GM20431 (cell line): ENCODE data around the gene SPOPL.
"Not testable (repeated sequence)": the region's sequence is repeated elsewhere in the genome, so short reads cannot be mapped to it uniquely, and the experiment has no call there.

Experiments
- in situ Hi-C: fragments of 300-500 bp; cut with MseI, MboI; formaldehyde crosslinking; loops from one replicate; pipeline ENCODE4 v1.15.0; 2020; ENCODE audit warnings: low sequenced_read_pairs; ENCODE audit not compliant: unreplicated experiment

Gene SPOPL

DNA sequence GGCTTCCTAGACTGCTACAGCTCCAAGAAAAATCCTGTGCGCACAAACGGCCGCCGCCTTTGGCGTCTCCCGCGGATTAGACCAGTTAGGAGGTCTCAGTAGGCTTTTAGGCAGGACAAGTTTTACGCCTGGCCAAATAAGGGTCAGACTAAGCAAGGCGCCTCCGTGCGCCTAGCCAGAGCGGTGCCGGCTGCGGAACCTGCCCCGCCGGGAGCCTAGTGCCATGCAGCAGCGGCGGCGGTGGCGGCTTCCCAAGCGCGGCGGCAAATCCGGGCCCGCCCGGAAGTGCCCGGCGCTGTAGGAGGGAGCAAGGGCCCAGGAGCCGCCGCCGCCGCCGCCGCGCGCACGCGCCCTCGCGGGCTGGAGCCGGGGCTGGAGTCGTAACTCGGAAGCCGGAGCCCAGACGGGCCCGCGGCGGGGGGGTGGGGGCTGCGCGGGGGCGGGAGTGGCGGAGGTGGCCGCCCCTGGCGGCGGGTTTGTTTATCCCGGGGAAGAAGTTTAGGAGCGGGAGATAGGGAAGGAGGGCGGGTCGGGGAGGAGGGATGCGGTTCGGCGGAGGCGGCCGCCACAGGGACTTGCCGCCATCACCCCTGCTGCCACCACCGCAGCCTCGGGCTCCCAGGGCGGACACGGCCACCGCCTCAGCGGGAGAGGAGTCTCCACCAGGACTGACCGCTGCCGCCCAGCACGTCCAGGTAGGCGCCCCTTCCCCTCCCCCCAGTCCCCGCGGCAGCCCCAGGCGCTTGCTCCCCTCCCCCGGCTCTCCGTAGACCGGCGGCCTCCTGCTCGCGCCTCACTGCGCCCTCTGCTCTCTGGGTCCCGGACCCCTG, at the start of gene SPOPL:
Gene SPOPL, plus strand, starts transcription at position 346 of the 830 bp plus-strand sequence. CDS start 48,447 bp downstream, outside the sequence.
- in situ Hi-C loops = no loop called here

DNA sequence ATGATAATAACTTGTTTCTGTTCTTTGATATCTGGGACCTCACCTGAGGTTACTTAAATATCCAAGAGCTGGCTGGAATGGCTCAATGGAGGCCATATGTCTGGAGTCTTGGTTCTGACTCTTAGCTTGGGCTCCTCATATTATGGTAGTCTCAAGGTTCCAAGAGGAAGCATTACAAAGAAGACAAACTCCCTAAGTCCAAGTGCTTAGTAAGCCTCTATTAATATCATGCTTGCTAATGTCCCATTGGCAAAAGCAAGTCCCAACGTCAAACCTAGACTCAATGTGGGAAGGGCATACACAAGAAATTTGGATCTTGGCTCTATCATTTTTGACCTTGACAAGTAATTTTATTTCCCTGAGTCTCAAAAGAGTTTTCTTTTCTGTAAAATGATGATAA, 49.2 kb upstream of the SPOPL start:
- in situ Hi-C loops = no loop called here

GRCh38 chr2:138453815-138454214, 47.8 kb upstream of the SPOPL start:
- in situ Hi-C loops = no loop called here

DNA sequence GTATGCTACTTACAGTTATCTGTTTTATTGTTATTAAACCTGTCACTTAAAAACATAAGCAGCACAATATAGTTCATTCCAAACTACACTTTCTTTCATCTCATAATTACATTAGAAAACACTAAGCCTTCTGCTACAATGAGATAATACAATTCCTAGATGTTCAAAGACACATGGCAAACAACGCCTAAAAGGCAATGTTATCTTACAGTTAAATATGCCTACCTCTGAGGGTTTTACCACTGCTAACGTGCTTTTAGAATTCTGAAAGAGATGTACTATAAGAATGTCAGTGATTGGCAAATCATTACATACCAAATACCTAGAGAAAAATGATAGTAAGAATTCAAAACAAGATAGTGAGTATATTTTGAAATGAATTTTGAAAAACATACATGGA, 46.8 kb upstream of the SPOPL start:
- in situ Hi-C loops = no loop called here

GRCh38 chr2:138455275-138455674, 46.3 kb upstream of the SPOPL start:
- in situ Hi-C loops = no loop called here

- in situ Hi-C loops = no loop called here
Measured at GRCh38 chr2:138455691-138456090, 45.9 kb upstream of the SPOPL start.

DNA sequence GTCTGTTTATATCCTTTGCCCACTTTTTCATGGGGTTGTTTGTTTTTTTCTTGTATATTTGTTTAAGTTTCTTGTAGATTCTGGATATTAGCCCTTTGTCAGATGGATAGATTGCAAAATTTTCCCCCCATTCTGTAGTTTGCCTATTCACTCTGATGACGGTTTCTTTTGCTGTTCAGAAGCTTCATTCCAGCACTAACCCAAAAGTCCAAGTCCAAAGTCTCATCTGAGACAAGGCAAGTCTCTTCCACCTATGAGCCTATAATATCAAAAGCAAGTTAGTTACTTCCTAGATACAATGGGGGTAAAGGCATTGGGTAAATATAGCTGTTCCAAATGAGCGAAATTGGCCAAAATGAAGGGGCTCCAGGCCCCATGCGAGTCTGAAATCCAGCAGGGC, 38.9 kb upstream of the SPOPL start:
- in situ Hi-C loops = not testable (repeated sequence)

- in situ Hi-C loops = no loop called here
Measured at GRCh38 chr2:138468617-138469016, 33.0 kb upstream of the SPOPL start.

DNA sequence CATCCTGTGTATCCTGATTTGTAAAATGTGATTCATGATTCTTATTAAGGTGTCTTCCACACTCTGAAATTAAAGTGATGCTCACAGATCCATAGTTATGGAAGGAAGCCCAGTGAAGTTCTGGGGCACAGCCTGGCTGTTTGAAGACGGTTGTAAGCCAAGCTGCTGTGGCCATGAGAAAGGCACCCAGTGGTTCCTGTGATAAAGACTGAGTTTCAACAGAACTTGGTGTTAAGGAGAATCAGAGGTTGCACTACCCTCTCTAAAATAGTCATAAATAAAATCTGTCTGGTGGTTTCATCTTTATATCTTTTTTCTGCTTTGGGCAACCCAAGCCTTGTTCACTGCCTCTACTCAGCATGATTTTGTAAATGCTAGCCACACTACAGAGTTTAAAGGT, 32.2 kb upstream of the SPOPL start:
- in situ Hi-C loops = no loop called here

GRCh38 chr2:138470941-138471340, 30.6 kb upstream of the SPOPL start:
- in situ Hi-C loops = no loop called here

- in situ Hi-C loops = no loop called here
Measured at GRCh38 chr2:138474100-138474825, 27.3 kb upstream of the SPOPL start.

DNA sequence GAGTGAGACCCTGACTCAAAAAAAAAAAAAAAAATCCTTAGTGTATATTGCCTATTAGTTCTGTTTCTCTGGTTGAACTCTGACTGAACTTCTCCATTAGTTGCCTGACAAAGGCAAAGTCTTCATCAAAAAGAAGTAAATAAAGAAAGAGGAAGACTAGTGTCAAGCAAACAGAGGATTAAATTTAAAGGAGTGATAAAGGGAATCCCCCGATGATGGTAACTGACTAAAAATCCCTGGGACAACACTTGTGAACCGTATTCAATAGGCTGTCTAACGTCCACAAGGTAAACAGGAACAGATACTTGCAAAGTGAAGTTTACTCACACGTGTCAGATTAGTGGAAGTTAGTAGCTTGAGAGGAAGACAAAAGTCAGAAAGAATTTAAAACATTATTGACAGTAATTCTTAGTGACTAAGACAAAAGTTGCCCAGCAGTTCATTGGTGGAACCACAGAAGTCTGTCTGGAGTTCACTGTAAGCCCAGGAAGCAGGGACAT, 26.2 kb upstream of the SPOPL start:
- in situ Hi-C loops = no loop called here

DNA sequence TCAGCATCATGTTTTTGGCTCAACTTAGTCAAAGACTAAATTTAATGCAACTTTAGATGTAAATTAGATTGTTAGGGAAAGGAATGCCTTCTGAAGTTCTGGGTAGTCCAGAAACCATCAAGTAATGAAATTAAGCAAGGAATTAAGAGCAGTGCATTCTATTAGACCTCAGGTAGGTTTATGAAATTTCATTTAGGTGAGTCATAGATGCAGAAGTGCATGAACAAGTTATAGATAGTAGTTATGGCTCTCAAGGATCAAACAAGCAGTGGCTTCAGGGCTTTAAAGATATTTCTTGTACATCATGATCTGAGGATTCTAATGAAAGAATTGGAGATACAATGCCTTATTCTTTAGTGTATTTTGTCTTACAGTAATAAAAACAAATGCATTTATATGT, 25.4 kb upstream of the SPOPL start:
- in situ Hi-C loops = no loop called here

DNA sequence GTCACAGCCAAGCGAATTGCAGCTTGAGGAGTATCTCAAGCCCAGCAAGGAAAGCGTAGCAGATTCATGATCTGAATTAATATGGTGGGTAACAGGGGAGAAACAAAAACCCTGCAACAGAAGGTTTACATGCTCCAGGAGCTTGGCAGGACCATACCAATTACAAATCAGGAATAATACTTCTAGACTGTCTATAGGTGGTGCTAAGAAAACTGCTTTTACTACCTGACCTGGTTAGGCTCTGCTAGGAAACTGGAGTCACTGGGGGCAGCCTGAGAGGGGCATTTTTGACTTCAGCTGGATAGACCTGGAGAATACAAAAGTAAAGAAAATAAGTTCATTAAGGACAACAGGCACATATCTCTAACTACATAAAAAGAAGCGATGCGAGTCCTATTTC, 24.6 kb upstream of the SPOPL start:
- in situ Hi-C loops = no loop called here

GRCh38 chr2:138482796-138483195, 18.8 kb upstream of the SPOPL start:
- in situ Hi-C loops = not testable (repeated sequence)

- in situ Hi-C loops = no loop called here
Measured at GRCh38 chr2:138485019-138485418, 16.6 kb upstream of the SPOPL start.

DNA sequence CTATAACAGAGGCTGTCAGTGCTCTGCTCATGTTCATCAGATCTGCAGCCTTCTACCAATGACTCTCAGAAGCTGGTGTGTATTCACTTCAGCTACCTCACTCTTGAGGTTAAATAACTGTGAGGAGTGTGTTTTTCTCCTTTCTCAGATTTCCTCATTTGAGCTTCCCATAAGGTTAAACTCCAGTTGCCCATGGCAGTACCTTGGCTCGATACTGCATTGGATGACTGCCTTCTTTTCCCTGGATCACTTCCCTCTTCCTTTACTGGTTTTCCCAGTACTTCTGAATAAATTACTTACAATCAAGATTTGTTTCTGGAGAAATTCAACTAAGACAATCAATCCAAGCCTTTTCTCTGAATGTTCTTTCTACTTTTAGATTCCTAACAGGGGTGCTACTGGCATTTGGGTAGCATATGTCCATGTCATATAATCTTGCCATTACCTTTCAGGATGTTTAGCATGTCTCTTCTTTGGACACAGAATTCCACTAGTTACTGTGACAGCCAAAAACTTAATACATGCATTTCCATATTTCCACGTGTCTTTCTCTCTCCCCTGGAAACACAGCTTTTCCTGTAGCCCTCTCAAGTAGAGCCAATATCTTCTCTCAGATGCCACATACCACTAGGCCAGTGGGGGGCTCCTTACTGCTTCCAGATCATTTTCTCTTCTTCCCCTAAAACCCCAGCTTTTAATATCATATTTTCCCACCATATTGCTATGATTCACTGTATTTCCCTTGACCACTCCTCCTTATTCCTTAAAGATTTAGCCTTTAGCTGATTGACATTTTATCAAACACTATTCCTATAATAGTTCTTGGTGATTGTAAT, 15.0 kb upstream of the SPOPL start:
- in situ Hi-C loops = no loop called here

GRCh38 chr2:138490673-138491494, 10.7 kb upstream of the SPOPL start:
- in situ Hi-C loops = no loop called here

DNA sequence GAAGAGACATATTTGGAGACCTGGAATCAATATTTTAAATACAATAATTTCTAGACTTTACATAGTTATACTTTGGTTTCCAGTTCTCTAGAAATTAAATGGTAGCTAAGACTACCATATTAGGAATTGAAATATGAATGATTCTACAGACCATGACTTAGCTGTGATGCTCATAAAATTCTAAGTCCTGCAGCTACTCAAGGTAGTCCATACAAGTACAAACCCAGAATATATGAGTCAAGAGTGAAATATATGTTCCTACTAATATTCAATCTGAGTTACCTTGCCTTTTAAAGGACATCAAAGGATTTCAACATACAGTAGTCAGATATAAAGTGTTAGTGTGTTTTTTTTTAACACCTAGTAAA, 10.1 kb upstream of the SPOPL start:
- in situ Hi-C loops = no loop called here

GRCh38 chr2:138492160-138492559, 9.4 kb upstream of the SPOPL start:
- in situ Hi-C loops = no loop called here
